ENCODE results near the gene SSH2.

The SSH2 gene

GRCh38 chr17:29698019-29698777, 231.8 kb downstream of the SSH2 start:
- no peak for ATAC-seq (ENCODE audit: insufficient read depth, low read depth)
- no peak for TF ChIP-seq EZH2 (IDR thresholded peaks at IDR 0.05; ENCODE audit: borderline replicate concordance, low read depth, low read length, severe bottlenecking)
- Histone ChIP-seq H3K4me1 (ENCODE audit: insufficient read depth, low read length) (no peaks in the 10 kb centered on the region), H3K4me2 (ENCODE audit: insufficient read depth, low read length) (no peak overlapping the region), H3K9ac (ENCODE audit: low read depth, low read length) (no peak overlapping the region), H3K27ac (ENCODE audit: low read length) (no peak overlapping the region), H2AFZ (ENCODE audit: low read depth, low read length) (no peak overlapping the region), H3K9me3 (ENCODE audit: insufficient read depth, low read length, severe bottlenecking) (no peaks in the 10 kb centered on the region), H3K36me3 (ENCODE audit: insufficient read depth, low read length) (peaks cover 27% of the 10 kb centered on the region), H4K20me1 (ENCODE audit: insufficient read depth, low read length) (no peaks in the 10 kb centered on the region), H3K79me2 (ENCODE audit: insufficient read depth, low read length) (no peaks in the 10 kb centered on the region), H3K4me3 (ENCODE audit: low read depth in 1 of 2, low read length in 2 of 2) (no peak overlapping the region), H3K27me3 (ENCODE audit: insufficient read depth, low read length, poor library complexity) (no peaks in the 10 kb centered on the region)
- no peak for DNase-seq

DNA sequence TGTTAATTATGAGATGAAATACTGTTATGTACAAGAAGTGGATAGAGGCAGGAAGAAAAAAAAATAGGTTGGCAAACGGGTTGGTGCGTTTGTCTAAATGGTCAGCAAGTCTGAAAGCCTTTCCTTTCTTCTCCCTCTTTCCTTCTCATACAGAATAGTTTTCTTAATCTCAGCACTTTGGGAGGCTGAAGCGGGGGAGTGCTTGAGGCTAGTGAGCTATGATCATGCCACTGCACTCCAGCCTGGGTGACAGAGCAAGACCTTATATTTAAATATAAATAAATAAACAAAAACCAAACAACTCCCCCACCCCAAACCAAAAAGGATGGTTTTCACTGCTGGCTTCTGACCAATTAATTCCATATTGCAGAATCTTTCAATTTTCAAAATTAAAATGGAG, 232.7 kb downstream of the SSH2 start:
- no peak overlapping the region for H3K9ac ChIP-seq (ENCODE audit: low read depth, low read length)
- H3K79me2 ChIP-seq (ENCODE audit: insufficient read depth, low read length) = no peaks in the 10 kb centered on the region
- no peak overlapping the region for H3K4me2 ChIP-seq (ENCODE audit: insufficient read depth, low read length)
- no peaks in the 10 kb centered on the region for H3K4me1 ChIP-seq (ENCODE audit: insufficient read depth, low read length)
- no peak overlapping the region for H2AFZ ChIP-seq (ENCODE audit: low read depth, low read length)
- no peaks in the 10 kb centered on the region for H4K20me1 ChIP-seq (ENCODE audit: insufficient read depth, low read length)
- H3K27ac ChIP-seq (ENCODE audit: low read length) = no peak overlapping the region
- H3K27me3 ChIP-seq (ENCODE audit: insufficient read depth, low read length, poor library complexity) = no peaks in the 10 kb centered on the region
- no peaks in the 10 kb centered on the region for H3K9me3 ChIP-seq (ENCODE audit: insufficient read depth, low read length, severe bottlenecking)
- H3K36me3 ChIP-seq (ENCODE audit: insufficient read depth, low read length) = peaks cover 20% of the 10 kb centered on the region
- no peak for TF ChIP-seq CTCF (IDR thresholded peaks at IDR 0.05; ENCODE audit: borderline replicate concordance, extremely low read depth, low read length, poor library complexity, severe bottlenecking)
- TF ChIP-seq EZH2 (IDR thresholded peaks at IDR 0.05; ENCODE audit: borderline replicate concordance, low read depth, low read length, severe bottlenecking) = no peak
- no peak overlapping the region for H3K4me3 ChIP-seq (ENCODE audit: low read depth in 1 of 2, low read length in 2 of 2)
- ATAC-seq (ENCODE audit: insufficient read depth, low read depth) (no peak), DNase-seq (no peak)

DNA sequence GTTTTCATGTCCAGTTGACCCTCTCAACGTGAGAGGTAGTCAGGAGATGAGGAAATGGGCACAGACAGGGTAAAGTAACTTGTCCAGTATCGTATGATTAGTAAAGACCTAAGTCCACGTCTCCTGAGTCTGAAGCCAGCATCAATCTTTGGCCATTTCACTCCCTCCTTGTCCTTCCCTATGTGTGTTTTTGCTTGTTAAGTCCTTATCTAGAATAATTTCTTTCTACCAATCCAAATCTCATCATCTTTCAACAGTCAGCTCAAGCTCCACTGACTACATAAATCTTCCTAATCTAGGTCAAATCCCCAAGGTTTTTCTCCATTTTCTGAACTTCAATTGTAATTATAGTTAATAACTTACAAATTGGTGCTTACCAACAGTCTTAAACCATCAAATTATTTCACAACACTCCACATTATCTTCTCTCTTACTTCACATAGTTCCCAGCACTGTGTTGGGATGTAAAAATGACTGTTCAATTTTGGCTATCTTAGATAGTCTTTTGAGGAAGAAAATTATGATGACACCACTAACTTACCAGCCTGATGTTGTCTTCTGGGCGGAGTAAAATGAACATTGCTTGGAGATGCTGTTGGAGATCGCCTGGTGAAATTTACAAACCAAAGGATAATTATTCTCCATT, 235.0 kb downstream of the SSH2 start:
- TF ChIP-seq CTCF (IDR thresholded peaks at IDR 0.05; ENCODE audit: borderline replicate concordance, extremely low read depth, low read length, poor library complexity, severe bottlenecking) (no peak), EZH2 (IDR thresholded peaks at IDR 0.05; ENCODE audit: borderline replicate concordance, low read depth, low read length, severe bottlenecking) (no peak)
- ATAC-seq (ENCODE audit: insufficient read depth, low read depth) = no peak
- no peaks in the 10 kb centered on the region for H3K9me3 ChIP-seq (ENCODE audit: insufficient read depth, low read length, severe bottlenecking)
- peaks cover 14% of the 10 kb centered on the region; the same call in 1 of the 2 replicates for H3K36me3 ChIP-seq (ENCODE audit: insufficient read depth, low read length)
- H3K4me3 ChIP-seq (ENCODE audit: low read depth in 1 of 2, low read length in 2 of 2) = no peak overlapping the region
- H2AFZ ChIP-seq (ENCODE audit: low read depth, low read length) = no peak overlapping the region
- no peaks in the 10 kb centered on the region for H3K79me2 ChIP-seq (ENCODE audit: insufficient read depth, low read length)
- no peak overlapping the region for H3K4me2 ChIP-seq (ENCODE audit: insufficient read depth, low read length)
- no peaks in the 10 kb centered on the region for H3K4me1 ChIP-seq (ENCODE audit: insufficient read depth, low read length)
- no peaks in the 10 kb centered on the region for H4K20me1 ChIP-seq (ENCODE audit: insufficient read depth, low read length)
- no peaks in the 10 kb centered on the region for H3K27me3 ChIP-seq (ENCODE audit: insufficient read depth, low read length, poor library complexity)
- no peak overlapping the region for H3K9ac ChIP-seq (ENCODE audit: low read depth, low read length)
- H3K27ac ChIP-seq (ENCODE audit: low read length) = no peak overlapping the region
- DNase-seq = no peak

DNA sequence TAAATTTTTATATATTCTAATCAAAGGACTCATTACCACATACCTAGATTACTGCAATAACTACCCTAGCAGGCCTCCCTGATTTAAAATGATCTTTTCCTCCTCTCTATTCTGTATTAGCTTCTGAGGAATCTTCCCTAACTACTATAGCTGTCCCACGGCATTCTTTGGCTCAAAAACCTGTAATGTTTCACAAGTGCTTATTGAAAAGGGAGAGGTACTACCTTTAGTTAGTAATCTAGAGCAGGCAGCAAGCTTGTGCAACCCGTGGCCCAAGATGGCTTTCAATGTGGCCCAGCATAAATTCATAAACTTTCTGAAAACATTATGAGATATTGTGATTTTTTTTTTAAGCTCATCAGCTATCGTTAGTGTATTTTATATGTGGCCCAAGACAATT, 236.3 kb downstream of the SSH2 start:
- Histone ChIP-seq H3K36me3 (ENCODE audit: insufficient read depth, low read length) (peaks cover 14% of the 10 kb centered on the region; the same call in 1 of the 2 replicates), H3K4me3 (ENCODE audit: low read depth in 1 of 2, low read length in 2 of 2) (no peak overlapping the region), H3K9ac (ENCODE audit: low read depth, low read length) (no peak overlapping the region), H4K20me1 (ENCODE audit: insufficient read depth, low read length) (no peaks in the 10 kb centered on the region), H3K9me3 (ENCODE audit: insufficient read depth, low read length, severe bottlenecking) (no peaks in the 10 kb centered on the region), H3K79me2 (ENCODE audit: insufficient read depth, low read length) (no peaks in the 10 kb centered on the region), H3K27ac (ENCODE audit: low read length) (no peak overlapping the region), H3K27me3 (ENCODE audit: insufficient read depth, low read length, poor library complexity) (no peaks in the 10 kb centered on the region), H3K4me1 (ENCODE audit: insufficient read depth, low read length) (no peaks in the 10 kb centered on the region), H2AFZ (ENCODE audit: low read depth, low read length) (no peak overlapping the region), H3K4me2 (ENCODE audit: insufficient read depth, low read length) (no peak overlapping the region)
- no peak for DNase-seq
- no peak for ATAC-seq (ENCODE audit: insufficient read depth, low read depth)
- no peak for TF ChIP-seq CTCF (IDR thresholded peaks at IDR 0.05; ENCODE audit: borderline replicate concordance, extremely low read depth, low read length, poor library complexity, severe bottlenecking)
